IPS-15b (cell line): Measurements from ENCODE around the gene HMCN1.

Source experiments
- H3K27me3 ChIP-seq: one replicate; pipeline ENCODE4 v1.6.1; 2013; ENCODE audit warnings: low read length; ENCODE audit not compliant: control insufficient read depth, insufficient read depth
- H3K36me3 ChIP-seq: one replicate; pipeline ENCODE4 v1.6.1; 2013; ENCODE audit warnings: low read length; ENCODE audit not compliant: control insufficient read depth, insufficient read depth
- H3K4me1 ChIP-seq: one replicate; pipeline ENCODE4 v1.6.1; 2013; ENCODE audit warnings: mild to moderate bottlenecking, low read length; ENCODE audit not compliant: control insufficient read depth, insufficient read depth
- H3K4me3 ChIP-seq: one replicate; pipeline ENCODE4 v1.5.1; 2013; ENCODE audit warnings: low read depth, low read length
- H3K9ac ChIP-seq: one replicate; pipeline ENCODE4 v1.6.1; 2013; ENCODE audit warnings: low read depth, mild to moderate bottlenecking, low read length
- H3K9me3 ChIP-seq: one replicate; pipeline ENCODE4 v1.6.1; 2013; ENCODE audit warnings: mild to moderate bottlenecking, low read length; ENCODE audit not compliant: control insufficient read depth, insufficient read depth

HMCN1 gene

GRCh38 chr1:185808631-185809030 lies 74.4 kb downstream of the HMCN1 start:
- no peak overlapping the region for H3K4me3 ChIP-seq

GRCh38 chr1:185811073-185811709 lies 77.0 kb downstream of the HMCN1 start:
- Histone ChIP-seq H3K36me3 (no peaks in the 10 kb centered on the region), H3K4me3 (no peak overlapping the region), H3K9me3 (no peaks in the 10 kb centered on the region), H3K9ac (no peak overlapping the region), H3K27me3 (no peaks in the 10 kb centered on the region), H3K4me1 (no peaks in the 10 kb centered on the region)

More at GRCh38 chr1:185808631-185809030, 74.4 kb downstream of the HMCN1 start:
- H3K9me3 ChIP-seq: no peaks in the 10 kb centered on the region
- H3K36me3 ChIP-seq: no peaks in the 10 kb centered on the region
- H3K9ac ChIP-seq: no peak overlapping the region
- H3K27me3 ChIP-seq: no peaks in the 10 kb centered on the region
- no peaks in the 10 kb centered on the region for H3K4me1 ChIP-seq

GRCh38 chr1:185812934-185813333 lies 78.7 kb downstream of the HMCN1 start:
- Histone ChIP-seq H3K9ac (no peak overlapping the region), H3K9me3 (no peaks in the 10 kb centered on the region), H3K4me1 (no peaks in the 10 kb centered on the region), H3K27me3 (no peaks in the 10 kb centered on the region), H3K36me3 (no peaks in the 10 kb centered on the region), H3K4me3 (no peak overlapping the region)

- Histone ChIP-seq H3K4me3 (no peak overlapping the region), H3K9ac (no peak overlapping the region), H3K4me1 (no peaks in the 10 kb centered on the region), H3K27me3 (no peaks in the 10 kb centered on the region), H3K36me3 (no peaks in the 10 kb centered on the region), H3K9me3 (no peaks in the 10 kb centered on the region)
These were observed 79.3 kb downstream of the HMCN1 start for GRCh38 chr1:185813401-185813979.

- Histone ChIP-seq H3K9ac (no peak overlapping the region), H3K4me3 (no peak overlapping the region), H3K4me1 (no peaks in the 10 kb centered on the region), H3K9me3 (no peaks in the 10 kb centered on the region), H3K36me3 (no peaks in the 10 kb centered on the region), H3K27me3 (no peaks in the 10 kb centered on the region)
These were observed 82.3 kb downstream of the HMCN1 start for GRCh38 chr1:185816460-185816859.

- Histone ChIP-seq H3K36me3 (no peaks in the 10 kb centered on the region), H3K4me3 (no peak overlapping the region), H3K4me1 (no peaks in the 10 kb centered on the region), H3K27me3 (no peaks in the 10 kb centered on the region), H3K9ac (no peak overlapping the region), H3K9me3 (no peaks in the 10 kb centered on the region)
These were observed 85.6 kb downstream of the HMCN1 start for GRCh38 chr1:185819798-185820197.

GRCh38 chr1:185821612-185822385 lies 87.6 kb downstream of the HMCN1 start:
- H3K27me3 ChIP-seq: no peaks in the 10 kb centered on the region
- no peaks in the 10 kb centered on the region for H3K9me3 ChIP-seq
- H3K36me3 ChIP-seq: no peaks in the 10 kb centered on the region
- no peak overlapping the region for H3K4me3 ChIP-seq
- no peaks in the 10 kb centered on the region for H3K4me1 ChIP-seq
- no peak overlapping the region for H3K9ac ChIP-seq

GRCh38 chr1:185823467-185823866 lies 89.3 kb downstream of the HMCN1 start:
- H3K9me3 ChIP-seq: no peaks in the 10 kb centered on the region
- no peaks in the 10 kb centered on the region for H3K27me3 ChIP-seq
- H3K4me3 ChIP-seq: no peak overlapping the region
- H3K9ac ChIP-seq: no peak overlapping the region
- H3K4me1 ChIP-seq: no peaks in the 10 kb centered on the region
- no peaks in the 10 kb centered on the region for H3K36me3 ChIP-seq

- H3K9ac ChIP-seq: no peak overlapping the region
- no peaks in the 10 kb centered on the region for H3K36me3 ChIP-seq
- H3K9me3 ChIP-seq: no peaks in the 10 kb centered on the region
- no peaks in the 10 kb centered on the region for H3K27me3 ChIP-seq
- no peaks in the 10 kb centered on the region for H3K4me1 ChIP-seq
- H3K4me3 ChIP-seq: no peak overlapping the region
These were observed 89.9 kb downstream of the HMCN1 start for GRCh38 chr1:185824106-185824505.

GRCh38 chr1:185825556-185825955 lies 91.4 kb downstream of the HMCN1 start:
- no peaks in the 10 kb centered on the region for H3K9me3 ChIP-seq
- no peak overlapping the region for H3K4me3 ChIP-seq
- no peaks in the 10 kb centered on the region for H3K27me3 ChIP-seq

GRCh38 chr1:185834371-185834905 lies 100.2 kb downstream of the HMCN1 start:
- Histone ChIP-seq H3K4me3 (no peak overlapping the region), H3K27me3 (no peaks in the 10 kb centered on the region), H3K36me3 (no peaks in the 10 kb centered on the region), H3K9ac (no peak overlapping the region), H3K4me1 (no peaks in the 10 kb centered on the region), H3K9me3 (no peaks in the 10 kb centered on the region)

More at GRCh38 chr1:185825556-185825955, 91.4 kb downstream of the HMCN1 start:
- no peaks in the 10 kb centered on the region for H3K36me3 ChIP-seq
- H3K4me1 ChIP-seq: no peaks in the 10 kb centered on the region
- H3K9ac ChIP-seq: no peak overlapping the region
